Amygdala (tissue), 56 donors: ENCODE data around the gene MAPKAPK3.
A peak's percentile ranks its signal among the peaks of the same experiment; 100 is the strongest.

ENCODE experiments used
- DNase-seq, 56 donors: peaks; one replicate each; lab custom pipeline; 2025; lab: John Stamatoyannopoulos, UW

MAPKAPK3 gene

DNA sequence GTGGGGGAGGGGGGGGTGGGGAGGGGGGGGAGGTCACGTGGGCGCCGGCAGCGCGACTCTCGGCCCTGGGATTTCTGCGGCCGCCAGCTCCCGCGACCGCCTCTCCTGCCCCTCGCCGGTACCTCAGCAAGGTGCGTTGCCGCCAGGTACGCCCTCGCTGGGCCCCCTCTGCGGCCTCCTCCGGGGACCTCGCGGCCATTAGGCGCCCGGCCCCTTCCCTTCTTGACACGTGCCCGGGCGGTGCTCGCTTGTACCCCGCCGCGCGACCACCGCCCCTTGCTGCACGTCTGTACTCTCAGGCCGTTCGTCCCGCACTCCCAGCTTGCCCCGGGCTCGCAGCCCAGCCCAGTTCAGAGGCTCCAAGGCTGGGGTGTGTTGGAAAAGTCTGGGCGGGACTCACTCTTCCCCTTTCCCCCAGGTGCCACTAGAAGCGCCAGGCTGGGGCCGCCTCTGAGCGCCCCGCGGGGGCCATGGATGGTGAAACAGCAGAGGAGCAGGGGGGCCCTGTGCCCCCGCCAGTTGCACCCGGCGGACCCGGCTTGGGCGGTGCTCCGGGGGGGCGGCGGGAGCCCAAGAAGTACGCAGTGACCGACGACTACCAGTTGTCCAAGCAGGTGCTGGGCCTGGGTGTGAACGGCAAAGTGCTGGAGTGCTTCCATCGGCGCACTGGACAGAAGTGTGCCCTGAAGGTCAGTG lies at the start of gene MAPKAPK3:
TSS of gene MAPKAPK3 (plus strand) at position 56 of the 696 bp plus-strand sequence. CDS start at position 471, 415 bp downstream.
- peak in 4 of 56 donors; percentile 16 to 66 (median 48) for DNase-seq

DNA sequence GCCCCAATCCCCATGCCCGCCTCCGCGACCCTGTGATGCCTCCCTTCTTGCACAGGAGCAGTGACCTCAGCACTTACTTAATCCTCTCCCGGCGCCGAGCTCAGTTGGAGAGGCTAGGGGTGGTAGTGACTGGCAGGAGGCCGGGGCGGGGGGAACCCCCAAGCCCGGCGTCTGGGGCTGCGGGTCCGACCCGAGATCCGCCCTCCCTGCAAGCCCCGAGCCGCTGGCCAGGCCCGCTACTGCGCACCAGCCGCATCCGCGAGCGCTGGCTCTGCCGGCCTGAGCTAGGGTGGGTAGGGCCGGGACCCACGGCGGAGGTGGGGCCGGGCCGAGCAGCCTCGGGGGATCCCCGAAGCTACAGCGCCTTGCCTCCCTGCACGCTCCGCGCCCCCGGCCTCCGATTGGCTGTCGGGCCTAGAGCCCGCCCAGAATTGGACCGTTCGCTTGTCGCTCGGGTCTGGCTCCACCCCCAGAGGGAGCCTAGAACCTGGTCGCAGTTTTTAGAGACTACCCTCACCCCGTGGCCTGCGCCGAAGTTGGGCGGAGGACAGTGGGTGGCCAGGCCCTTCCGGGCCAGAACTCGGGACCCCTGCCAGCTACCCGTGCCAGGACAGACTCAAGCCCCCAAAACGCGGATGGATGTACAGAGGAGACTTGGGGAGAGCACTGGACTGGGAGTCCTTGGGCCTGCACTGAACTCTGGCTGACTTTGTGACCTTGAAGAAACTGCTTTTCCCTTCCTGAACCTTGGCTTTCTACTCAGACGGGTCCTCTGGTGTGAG lies 49.4 kb upstream of the MAPKAPK3 start, which contains the start of gene C3orf18:
TSS of gene C3orf18 (minus strand) at position 362 of the 782 bp plus-strand sequence. CDS start 2,048 bp downstream, outside the sequence.
- peak; percentile 39 to 92 (median 82) for DNase-seq

DNA sequence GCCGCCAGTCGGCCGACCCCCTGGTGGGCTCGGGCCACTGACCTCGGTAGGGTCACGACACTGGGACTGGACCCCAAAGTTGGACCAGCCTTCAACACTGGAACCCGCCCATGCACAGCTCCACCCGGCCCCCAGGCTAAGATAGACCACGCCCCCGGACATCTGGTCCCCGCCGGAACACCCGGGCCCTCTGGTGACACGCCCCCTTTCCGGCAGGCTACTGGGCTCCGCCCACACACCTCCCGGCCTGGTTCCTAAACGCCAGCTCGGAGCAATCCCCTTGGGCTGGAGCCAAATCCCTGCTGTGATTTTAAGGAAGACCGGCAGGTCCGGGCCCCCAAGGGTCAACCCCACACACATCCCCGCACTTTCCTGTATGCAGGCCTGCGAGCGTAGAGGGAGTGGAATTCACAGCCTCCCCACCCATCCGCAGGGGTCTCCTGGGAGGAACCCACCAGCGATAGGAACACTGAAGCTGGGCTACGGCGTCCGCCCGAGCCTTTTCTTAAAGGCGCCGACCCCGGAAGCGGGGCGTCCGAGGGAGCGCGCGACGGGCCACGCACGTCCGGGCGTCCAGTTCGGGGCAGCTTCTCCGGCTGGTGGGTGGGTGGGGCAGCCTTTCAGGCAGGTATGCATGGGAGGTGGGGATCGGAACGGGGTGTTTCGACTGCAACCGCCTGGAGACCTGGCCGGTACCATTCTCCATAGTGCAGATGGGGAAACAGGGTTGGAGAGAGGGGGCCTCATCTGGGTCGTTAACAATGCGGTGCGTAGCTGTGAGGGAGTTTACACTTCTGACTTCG lies 47.8 kb upstream of the MAPKAPK3 start, which contains the start of gene HEMK1:
TSS of gene HEMK1 (plus strand) at position 576 of the 803 bp plus-strand sequence. CDS start 1,583 bp downstream, outside the sequence.
- peak; percentile 78 to 99 (median 94) for DNase-seq

DNA sequence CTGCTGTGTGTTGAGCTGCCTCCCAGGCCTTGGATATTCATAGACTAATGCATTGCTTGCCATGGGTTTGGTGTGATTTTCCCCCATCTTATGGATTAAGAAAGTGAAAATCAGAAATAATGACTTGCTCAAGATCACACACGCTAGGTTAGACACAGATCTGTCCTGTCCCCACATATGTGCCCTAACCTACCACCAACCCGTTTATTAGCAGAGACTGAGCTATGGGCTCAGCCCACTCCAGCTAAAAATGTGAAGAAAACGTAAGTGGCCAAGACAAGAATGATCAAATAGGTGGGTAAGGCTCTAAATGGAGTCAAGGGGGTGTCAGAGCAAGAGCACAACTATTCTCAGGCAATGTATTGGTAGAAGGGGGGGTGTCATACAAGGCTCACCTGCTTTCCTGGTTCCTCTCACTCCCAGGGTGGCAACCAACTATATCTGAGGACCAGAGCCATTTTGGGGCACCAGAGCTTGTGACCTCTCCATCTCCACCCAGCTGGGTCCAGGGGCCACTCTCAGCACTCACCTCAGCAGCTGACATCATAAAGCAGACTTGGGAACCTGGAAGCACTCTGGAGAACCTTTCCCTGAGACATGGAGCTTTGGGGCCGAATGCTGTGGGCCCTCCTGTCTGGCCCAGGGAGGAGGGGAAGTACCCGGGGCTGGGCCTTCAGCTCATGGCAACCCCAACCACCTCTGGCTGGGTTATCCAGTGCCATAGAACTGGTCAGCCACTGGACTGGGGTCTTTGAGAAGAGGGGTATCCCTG lies 46.3 kb upstream of the MAPKAPK3 start:
- DNase-seq, result no peak

DNA sequence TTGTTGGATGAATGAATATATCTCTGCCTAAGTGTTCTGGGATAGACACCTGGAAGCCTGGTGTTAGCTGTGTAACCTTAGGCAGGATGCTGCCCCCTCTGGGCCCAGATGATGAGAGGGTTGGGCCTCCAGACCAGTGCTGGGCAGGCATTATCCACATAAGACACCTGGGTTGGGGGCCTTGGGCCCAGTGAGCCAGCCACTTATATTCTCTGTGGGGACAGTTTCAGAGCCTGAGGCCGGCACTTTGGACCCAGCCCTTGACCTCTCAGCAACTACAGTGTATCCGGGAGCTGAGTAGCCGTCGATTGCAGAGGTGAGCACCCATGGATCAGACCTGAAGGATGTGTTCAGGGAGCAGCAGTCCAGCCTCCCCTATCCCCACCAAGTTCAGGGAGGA lies 45.5 kb upstream of the MAPKAPK3 start:
- no peak for DNase-seq

DNA sequence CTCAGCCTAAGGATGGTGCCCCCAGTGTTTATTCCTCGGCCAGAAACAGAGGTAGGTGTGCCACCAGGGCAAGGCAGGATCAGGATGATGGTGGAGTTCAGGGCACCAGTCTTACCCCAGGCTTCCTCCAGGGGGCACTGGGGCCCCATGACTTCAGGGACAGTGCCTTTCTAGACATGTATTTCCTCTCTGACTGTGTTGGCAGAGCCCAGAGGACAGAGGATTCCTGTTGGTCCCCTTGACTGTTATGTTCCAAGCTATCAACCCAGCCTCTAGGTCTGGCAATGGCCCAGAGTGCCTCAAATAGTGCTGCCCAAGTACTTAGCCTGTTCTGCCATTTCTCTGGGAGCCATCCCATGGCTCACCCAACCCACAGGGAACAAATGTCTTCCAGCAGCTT lies 44.8 kb upstream of the MAPKAPK3 start:
- DNase-seq, result peak in 45 of 56 donors; percentile 5 to 75 (median 30)

DNA sequence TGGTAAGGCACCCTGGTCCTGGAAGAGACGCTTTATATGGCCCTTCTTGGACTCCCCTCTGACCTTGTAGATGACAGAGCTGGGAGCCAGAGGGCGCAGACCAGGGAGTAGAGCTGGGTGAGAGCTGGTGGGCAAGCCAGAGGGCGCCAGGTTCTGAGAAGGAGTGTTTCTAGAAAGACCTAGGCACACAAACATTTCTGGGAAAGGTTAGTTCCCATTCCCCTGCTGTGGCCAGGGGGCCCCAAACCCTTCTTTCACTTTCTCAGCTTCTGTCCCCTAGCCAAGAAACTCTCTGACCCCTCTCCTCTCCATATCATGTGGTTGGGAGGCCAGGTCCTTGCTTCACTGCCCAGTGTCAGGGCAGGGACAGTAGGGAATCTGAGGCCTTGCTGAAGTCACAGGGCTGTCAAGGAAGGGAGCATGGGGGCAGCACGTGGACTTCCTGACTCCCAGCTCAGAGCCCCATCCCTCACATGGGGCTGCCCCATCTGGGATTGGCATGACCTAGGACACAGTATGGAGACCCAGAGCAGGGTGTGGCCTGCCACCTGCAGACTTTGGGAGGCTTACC lies 44.1 kb upstream of the MAPKAPK3 start:
- no peak for DNase-seq

DNA sequence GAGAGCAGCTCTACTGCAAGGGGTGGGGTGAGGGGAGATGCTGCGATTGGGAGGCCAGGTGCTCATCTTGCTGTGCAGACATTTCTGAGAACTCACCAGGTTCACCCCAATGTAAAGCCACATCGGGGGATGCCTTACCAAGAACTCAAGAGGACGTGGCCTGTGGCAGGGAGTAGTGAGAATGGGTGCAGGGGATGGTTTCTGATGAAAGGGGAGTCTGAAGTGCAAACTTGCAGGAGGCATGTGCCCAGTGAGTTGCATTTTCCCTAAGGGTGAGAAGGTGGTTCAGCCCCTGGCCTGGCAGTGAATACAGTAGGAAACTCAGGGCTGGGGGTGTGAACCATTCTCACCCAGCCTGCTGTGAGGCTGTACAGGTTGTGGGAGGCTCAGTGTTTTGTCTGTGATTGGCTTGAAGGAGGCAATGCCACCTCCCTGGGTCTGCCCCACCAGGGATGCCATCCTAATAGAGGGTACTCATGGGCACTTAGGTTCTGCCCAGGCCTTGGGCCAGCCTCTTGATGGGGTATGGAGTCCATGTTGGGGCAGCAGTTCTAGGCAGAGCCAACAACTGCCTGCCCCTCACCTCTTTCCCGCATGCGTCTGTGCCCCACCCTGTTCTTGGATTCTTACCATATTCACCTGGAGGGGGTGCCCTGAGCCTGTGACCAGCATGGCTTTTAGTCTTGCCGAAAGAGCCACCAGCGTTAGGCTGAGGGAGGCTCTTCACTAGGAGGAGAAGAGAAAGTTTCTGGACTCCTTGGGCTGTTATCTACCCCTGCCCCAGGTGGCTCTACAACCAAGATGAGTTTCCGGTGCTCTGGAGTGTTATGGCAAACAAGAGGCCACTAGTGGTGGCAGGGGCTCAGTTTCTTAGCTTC lies 43.1 kb upstream of the MAPKAPK3 start:
- DNase-seq, result no peak

DNA sequence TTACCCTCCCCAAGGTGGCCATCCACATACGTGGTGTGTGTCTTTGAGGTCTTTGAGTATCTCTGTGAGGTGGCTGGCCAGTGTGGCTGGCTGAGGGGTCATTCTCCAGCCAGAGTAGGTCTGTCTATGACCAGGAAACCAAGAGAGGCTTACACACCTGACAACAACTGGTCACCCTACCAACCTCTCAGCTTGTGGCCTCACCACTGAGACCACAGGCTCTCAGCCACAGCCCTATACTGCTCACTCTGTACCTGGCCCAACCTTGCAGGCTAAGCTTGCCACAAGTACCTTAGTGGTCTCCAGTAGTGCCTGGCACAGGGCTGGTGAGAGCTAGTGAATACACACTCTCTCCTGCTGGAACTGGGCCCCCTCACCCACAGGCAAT lies 42.5 kb upstream of the MAPKAPK3 start:
- no peak for DNase-seq

DNA sequence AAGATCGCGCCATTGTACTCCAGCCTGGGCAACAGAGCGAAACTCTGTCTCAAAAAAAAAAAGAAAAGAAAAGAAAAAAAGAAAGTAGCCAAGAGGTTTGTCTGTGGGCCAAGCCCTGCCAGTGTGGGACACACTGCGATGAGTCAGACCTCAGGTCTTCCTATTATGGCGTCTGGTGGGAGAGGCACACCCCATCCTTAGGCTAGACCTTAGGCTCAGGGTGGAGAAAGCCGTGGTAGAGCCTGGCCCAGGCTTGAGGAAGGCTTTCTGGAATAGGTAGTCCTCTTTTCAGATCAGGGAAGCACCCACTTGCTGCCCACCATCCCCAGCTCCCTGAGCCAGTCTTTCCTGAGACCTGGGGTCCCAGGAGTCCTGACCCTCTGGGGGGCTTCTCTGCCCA lies 41.6 kb upstream of the MAPKAPK3 start:
- DNase-seq, result no peak

DNA sequence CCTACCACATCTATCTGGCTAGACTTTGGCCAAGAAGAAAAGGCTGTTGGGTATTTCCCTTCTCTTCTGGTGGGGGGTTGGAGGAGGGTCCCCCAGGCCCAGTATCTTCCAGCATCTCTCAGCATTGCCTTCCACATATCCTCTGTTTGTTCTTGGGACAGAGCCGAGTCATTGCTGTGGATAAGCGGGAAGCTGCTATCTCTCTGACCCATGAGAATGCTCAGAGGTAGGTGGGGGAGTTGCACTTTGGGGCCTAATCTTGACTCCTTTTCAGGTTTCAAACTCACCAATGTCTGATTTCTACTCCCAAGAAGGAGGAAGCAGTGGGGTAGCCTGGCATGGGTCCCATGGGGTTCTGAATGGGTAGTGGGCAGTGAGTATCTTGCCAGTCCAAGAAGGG lies 39.6 kb upstream of the MAPKAPK3 start:
- no peak for DNase-seq

DNA sequence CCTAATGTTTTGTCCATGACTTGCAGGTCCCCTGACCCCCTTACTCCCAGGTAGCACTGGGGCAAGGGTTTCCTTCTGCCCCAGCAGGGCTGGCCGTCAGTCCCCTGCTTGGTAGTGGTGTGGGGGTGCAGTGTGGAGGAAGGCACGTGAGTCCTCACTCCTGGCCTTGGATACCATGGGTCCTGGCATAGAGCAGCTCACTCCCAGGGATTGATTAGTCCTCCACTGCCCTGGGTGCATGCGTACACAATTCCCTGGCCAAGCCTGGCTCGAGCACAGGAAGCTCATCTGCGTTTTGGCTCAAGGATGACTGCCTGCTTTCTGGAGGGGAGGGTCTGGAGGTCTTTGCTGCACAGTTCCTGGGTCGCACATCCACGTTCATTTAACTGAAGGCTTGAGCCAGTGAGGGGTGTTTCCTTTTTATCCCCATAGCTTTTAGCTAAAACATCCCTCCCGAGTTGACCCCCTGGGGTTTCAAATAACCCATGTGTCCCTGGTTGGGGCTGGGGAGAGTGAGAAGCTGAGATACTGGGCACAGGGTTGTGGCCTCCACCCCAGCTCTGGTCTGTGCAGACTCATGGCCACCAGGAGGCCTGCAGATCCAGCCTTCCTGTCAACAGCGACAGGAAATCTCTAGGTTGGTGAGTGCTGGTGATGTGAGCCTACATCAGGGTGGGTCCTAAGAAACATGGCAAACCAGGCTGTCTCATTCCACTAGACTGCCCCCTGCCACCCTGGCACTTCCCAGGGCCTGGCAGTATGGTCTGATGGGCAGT lies 36.1 kb upstream of the MAPKAPK3 start:
- DNase-seq, result no peak

DNA sequence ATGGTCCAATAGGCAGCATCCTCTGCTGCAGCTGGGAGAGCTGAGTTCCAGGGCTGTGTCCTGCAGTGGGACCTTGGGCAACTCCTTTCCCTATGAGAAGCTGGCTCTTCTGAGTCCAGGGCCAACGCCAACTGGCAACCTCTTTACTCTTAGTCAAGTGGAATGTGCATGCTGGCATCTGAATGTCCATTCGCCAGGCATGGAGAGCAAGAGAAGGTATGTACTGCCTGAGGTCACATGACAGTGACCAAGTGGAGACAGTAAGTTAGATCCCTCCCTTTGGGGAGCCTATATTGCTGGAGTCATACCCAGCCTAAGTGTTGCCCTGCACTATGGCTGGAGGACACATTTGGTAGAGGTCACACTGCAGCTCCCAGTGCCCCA lies 35.5 kb upstream of the MAPKAPK3 start:
- DNase-seq, result no peak

DNA sequence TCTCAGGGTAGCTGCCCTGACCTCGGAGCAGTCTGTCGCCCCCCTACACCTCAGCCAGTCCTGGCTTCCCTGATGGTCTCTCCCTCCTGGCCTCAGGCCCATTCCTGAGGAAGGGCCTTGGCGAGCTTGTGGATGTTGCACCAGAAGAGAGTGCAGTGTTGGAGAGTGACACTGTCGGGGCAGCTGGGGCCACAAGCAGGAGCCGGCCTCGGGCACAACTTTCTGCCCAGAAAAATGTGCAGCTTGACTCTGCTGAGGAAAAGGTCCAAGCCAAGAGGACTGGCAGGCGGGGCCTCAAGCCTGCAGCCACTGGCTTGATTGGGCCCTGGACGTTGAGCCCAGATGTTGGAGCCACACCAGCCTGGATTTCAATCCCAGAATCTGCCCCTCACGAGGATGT lies 34.9 kb upstream of the MAPKAPK3 start:
- DNase-seq, result no peak

DNA sequence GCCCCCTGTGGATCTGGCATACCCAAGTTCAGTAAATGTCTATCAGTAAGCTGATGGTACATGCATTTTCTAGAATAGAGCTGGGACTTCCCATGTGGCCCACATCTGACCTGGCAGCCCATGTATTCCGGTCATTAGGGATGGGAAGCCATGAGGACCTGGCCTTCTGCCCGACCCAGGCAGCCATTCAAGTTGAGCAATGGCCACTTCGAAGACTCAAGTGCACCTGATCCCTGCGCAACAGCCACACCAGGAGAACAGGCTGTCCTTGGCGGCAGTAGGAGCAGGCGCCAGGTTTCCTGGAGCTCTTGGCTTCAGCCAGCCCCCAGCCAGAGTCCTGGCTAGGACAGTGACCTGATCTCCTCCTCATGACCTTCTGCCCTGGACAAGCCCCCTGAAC lies 33.1 kb upstream of the MAPKAPK3 start:
- no peak for DNase-seq

DNA sequence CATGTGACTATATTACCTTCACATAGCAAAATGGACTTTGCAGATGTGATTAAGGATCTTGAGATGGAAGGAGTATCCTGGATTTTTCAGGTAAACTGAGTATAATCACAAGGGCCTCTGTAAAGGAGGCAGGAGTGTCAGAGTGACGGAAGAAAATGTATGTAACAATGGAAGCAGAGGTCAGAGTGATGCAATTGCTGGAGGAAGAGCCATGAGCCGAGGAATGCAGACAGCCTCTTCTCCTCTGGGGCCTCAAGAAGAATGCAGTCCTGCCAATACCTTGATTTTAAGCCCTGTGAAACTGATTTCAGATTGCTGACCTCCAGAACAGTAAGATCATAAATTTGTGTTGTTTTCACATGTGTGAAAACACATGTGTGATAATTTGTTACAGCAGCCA lies 32.6 kb upstream of the MAPKAPK3 start:
- no peak for DNase-seq

DNA sequence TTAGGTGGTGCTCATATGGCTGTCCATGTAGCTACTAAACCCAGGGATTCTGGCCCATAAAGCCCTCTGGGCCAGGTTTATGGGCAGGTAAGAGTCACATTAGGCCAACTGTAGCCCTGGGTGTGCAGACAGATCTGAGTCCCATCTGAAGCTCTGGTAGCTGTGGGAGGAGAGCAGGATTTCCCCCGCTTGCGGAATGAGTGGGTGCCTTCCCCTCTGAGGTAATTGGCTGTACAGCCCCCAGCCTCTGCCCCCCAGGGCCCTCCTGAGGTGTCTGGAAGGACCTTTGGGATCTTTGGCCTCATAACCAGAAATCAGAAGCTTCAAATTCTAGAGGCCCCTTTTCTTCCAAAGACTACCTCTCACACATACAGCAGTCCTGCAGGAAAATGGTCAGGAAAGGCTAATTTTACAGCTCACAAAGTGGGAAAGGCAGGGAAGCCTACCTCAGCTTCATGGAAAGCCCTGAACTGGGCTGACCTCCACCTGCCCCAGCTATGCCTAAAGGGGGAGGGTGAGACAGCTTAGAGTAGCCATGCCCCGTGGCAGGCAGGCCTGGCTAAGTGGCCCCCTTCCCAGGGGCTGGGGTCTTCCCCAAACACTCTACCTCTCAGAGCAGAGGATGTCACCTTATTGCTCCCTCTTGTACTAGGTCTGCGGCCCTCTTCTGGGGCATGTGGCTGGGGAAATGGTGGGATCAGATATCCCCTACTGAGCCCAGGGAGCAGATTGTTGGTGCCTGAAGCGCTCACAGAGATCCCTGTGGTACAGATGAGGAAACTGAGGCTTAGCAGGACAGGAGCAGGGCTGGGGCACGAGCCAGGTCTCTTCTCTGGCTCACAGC lies 30.8 kb upstream of the MAPKAPK3 start:
- DNase-seq, result no peak
